DMS53 treated with DMSO at 0.1 percent for 48 hours (cell line): ENCODE data around the gene ACOX2.

ENCODE experiments used
- DNase-seq: peaks from one replicate; lab custom pipeline; 2025; ENCODE audit not compliant: unreplicated experiment; lab: John Stamatoyannopoulos, UW

The ACOX2 gene

GRCh38 chr3:58567251-58567515, 30.2 kb upstream of the ACOX2 start:
- DNase-seq: no peak

- no peak for DNase-seq
Observed at GRCh38 chr3:58566398-58567250, 29.6 kb upstream of the ACOX2 start.

- DNase-seq: no peak
Observed at GRCh38 chr3:58565621-58566397, 28.8 kb upstream of the ACOX2 start.

GRCh38 chr3:58564456-58565160, 27.6 kb upstream of the ACOX2 start:
- DNase-seq: no peak

GRCh38 chr3:58564054-58564453, 27.1 kb upstream of the ACOX2 start:
- no peak for DNase-seq

- DNase-seq: no peak
Observed at GRCh38 chr3:58563386-58564035, 26.5 kb upstream of the ACOX2 start.

- no peak for DNase-seq
Observed at GRCh38 chr3:58562498-58562897, 25.5 kb upstream of the ACOX2 start.

GRCh38 chr3:58560771-58561311, 23.9 kb upstream of the ACOX2 start:
- DNase-seq: no peak

- DNase-seq: no peak
Observed at GRCh38 chr3:58559586-58559985, 22.6 kb upstream of the ACOX2 start.

- no peak for DNase-seq
Observed at GRCh38 chr3:58557491-58557890, 20.5 kb upstream of the ACOX2 start.

- no peak for DNase-seq
Observed at GRCh38 chr3:58556761-58557221, 19.8 kb upstream of the ACOX2 start.

GRCh38 chr3:58556001-58556400, 19.0 kb upstream of the ACOX2 start:
- DNase-seq: no peak

- DNase-seq: no peak
Observed at GRCh38 chr3:58555203-58555602, 18.2 kb upstream of the ACOX2 start.

- no peak for DNase-seq
Observed at GRCh38 chr3:58553003-58553402, 16.0 kb upstream of the ACOX2 start.

- DNase-seq: no peak
Observed at GRCh38 chr3:58551636-58552180, 14.7 kb upstream of the ACOX2 start.

- DNase-seq: no peak
Observed at GRCh38 chr3:58544541-58544940, 7.6 kb upstream of the ACOX2 start.

- DNase-seq: no peak
Observed at GRCh38 chr3:58540176-58540858, 3.3 kb upstream of the ACOX2 start.

- DNase-seq: no peak
Observed at GRCh38 chr3:58539626-58540025, 2.6 kb upstream of the ACOX2 start.

GRCh38 chr3:58537412-58538301, 667 bp upstream of the ACOX2 start:
- no peak for DNase-seq
